Stimulated activated CD8-positive, alpha-beta memory T cell treated with anti-CD3 and anti-CD28 coated beads, Interleukin-4, amount 100 ng/mL, for 24 hours (primary cell): ENCODE measurements around the gene ATXN7L1.

ENCODE experiments used
- DNase-seq: peaks from one replicate; pipeline ENCODE4 v3.0.0-alpha.2; 2020; ENCODE audit warnings: low read depth

The ATXN7L1 gene

GRCh38 chr7:105674200-105674920, 202.0 kb downstream of the ATXN7L1 start:
- no peak for DNase-seq

GRCh38 chr7:105673367-105674084, 202.9 kb downstream of the ATXN7L1 start:
- no peak for DNase-seq

DNA sequence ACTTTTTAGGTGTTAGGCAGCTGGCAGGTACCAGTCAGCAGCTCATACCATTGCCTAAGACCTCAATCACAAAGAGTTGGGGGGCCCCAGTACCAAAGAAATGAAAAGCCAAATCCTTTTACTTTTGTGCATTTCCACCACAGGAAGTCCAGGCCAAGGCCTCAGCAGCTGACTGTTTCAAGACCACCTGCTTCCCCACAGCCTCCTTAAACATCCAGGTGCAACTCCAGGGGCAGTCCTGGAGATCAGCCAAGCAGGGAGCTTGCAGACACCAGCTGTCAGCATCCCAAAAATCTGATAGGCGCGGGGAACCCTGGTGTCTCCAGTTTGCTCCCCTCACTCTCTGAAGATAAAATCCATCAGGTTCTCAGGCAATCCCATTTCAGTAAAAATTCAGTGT, 203.6 kb downstream of the ATXN7L1 start:
- DNase-seq, result no peak

DNA sequence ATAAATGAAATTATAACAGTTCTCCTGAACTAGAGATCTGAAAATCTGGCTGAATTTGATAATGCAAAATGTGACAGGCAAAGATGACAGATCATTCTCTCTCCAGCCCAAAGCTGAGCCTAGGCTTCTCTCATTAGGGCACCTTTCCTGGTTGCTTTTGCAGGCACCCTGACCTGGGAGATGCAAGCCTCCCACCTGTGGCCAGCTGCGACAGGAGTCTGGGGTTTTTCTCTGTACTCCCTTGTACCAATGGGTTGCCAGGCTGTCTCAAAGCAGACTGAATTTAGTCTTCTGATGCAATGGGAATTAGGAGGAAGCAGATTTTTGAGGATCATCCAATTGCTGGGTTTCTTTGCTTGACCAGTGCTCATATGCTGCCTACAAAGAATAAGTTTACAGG, 210.1 kb downstream of the ATXN7L1 start:
- DNase-seq, result no peak

DNA sequence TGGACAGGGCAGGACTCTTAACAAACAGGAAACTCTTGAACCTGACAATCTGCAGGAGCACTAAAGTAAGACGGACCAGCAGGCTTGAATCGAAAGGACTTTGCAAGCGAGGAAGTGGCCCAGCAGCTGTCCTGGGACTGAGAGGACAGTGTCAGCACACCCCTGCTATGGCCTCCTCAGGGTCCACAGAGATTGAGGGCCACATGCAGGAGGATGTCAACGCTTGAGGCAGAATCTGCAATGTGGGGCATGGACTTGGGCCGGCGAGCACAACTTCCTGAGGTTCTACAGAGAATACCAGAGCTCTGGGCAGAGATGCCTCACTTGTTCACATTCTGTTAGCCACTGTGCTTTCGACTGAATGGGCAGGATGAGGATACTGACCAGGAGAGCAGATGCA, 210.7 kb downstream of the ATXN7L1 start:
- DNase-seq, result no peak

GRCh38 chr7:105664816-105665525, 211.4 kb downstream of the ATXN7L1 start:
- no peak for DNase-seq

DNA sequence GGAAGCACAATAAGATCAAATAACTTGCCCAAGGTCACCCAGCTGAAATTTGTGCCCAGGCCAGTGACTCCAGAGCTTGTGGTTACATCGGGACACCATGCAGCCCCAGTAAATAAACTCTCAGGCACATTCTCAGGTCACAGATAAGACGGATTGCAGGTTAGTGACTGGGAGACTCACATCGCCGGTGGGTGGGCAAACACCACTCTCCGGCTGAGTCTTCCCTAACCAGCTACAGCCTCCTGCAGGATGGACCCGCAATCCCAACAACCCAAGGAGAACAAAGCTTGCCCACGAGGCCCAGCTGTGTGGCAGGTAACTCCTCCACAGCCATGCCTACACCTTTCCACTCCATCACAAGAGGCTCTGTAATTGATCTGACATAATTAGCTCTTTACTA, 213.4 kb downstream of the ATXN7L1 start:
- no peak for DNase-seq

DNA sequence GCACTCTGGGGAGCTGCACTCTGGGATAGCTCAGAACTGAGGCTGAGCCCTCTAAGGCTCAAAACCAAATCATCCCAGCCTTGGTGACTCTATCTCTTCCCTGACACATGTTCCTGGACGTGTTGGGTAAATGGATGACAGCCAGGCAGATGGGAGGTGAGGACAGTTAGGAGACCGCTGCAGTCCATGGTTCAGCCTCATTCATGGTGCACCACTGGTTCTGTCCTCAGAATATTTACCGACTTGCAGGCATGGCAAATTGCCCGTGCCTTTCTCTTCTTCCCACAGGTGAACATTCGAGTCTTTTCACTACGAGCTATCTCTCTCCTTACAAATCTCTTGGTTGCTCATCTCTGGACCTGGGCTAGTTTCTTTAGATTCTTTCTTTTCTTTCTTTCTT, 214.8 kb downstream of the ATXN7L1 start:
- DNase-seq, result no peak

DNA sequence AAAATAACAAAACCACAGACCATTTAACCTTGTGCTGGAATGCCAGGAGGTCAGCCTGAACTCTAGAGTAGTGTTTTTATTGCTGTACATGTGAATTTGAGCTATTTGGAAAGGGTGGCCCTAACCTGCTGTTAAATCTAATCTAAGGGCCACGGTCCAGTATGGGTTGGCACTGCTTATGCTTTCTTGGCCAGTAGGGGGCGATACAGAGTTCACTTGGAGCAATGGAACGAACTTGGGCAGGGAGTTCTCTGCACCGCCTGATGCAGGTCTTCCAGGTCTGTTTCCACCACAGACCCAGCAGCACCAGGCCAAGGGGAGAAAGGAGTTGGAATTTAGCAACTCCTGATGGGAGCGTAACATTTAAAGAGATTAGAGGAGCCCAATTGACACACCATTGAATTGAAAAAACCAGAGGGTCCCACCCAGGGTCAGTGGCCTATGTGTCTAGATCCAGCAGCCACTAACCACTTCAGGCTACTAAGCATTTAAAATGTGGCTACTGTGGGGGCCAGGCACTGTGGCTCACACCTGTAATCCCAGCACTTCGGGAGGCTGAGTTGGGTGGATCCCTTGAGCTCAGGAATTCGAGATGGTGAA, 219.4 kb downstream of the ATXN7L1 start:
- peak; percentile 59 for DNase-seq

DNA sequence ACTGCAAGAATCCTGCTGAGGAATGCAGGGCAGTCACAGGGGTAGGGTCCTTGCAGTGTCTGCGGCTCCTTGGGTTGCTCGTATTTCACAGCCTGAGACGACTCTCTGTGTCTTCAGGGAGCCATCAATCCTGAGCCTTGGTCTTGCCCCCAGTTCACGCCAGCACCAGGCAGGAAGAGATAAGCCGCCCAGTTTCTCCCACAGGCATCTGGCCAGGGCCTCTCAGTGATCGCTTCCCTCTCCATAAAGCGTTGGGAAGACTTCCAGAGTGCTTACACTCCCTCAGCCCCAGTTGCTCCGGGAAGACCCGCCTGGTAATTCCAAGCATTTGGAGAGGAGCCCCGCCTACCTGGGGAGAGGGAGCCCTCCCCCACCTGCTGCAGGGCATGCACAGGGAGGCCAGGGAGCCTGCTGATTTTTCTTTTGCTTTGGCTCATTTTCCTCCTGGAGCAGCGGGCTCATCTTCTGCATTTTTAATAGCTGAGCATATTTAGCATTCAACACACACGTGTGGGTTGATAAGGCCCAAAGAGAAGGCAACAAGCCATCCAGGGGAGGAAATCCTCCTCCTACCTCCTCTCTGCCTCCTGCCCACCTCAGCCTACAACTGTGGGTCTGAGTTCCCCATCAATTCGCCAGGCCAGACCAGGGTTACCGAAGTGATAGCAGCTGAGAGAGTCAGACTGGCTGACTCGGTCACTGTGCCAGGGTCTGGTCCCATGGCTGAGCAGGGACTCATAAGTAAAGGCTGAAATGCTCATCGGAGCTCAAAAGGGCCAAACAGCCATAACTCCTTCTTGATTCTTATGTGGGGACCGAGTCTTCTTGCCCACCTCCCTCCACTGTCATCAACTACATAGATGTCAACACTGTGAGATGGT, 220.7 kb downstream of the ATXN7L1 start:
- no peak for DNase-seq

DNA sequence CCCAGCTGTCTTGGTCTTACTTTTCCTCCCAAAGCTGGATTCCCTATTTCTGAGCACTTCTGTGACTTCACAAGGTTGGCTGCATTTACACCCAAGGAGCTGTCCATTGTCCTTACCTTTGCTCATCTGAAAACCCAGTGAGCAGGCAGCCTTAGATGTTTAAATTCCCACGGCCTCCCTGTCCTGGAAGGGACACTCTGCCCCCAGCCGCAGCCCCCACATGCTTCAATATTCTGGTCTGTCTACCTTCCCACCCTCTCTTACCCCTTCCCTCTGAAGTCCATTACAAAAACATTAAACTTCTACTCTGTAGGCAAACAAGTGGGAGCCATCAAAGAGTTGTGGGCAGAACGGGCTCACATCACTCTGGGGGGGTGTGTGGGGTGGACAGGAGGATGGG, 221.3 kb downstream of the ATXN7L1 start:
- DNase-seq, result no peak

- DNase-seq, result no peak
These were observed 222.2 kb downstream of the ATXN7L1 start for GRCh38 chr7:105654095-105654686.

DNA sequence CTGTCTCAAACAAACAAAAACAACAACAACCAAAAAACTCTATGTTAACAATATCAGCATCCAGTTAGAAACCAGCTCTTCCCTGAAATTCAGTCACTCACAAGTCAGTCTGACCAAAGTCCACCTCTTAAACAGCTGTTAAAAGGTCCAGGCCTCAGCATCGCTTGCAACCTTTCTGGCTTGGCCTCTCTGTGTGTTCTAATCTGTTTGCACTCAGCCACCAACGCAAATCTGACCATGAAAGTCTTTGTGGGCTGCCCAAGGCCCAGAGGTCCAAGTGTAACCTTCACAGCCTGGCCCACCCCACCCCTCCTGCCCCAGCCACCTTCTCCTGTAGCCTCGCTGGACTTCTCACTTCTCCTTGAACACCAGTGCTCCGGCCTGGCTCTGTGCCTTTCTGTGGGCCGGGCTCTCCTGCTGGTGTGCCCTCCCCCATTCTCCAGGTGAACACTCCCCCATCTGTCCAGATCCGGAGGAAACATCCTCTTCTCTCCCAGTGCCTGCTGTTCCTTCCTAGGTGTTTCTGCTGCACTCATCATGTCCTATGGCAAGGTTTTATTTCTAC, 222.9 kb downstream of the ATXN7L1 start:
- no peak for DNase-seq

- DNase-seq, result peak; percentile 49
These were observed 223.9 kb downstream of the ATXN7L1 start for GRCh38 chr7:105652359-105652993.

GRCh38 chr7:105651798-105652197, 224.6 kb downstream of the ATXN7L1 start:
- DNase-seq, result no peak

DNA sequence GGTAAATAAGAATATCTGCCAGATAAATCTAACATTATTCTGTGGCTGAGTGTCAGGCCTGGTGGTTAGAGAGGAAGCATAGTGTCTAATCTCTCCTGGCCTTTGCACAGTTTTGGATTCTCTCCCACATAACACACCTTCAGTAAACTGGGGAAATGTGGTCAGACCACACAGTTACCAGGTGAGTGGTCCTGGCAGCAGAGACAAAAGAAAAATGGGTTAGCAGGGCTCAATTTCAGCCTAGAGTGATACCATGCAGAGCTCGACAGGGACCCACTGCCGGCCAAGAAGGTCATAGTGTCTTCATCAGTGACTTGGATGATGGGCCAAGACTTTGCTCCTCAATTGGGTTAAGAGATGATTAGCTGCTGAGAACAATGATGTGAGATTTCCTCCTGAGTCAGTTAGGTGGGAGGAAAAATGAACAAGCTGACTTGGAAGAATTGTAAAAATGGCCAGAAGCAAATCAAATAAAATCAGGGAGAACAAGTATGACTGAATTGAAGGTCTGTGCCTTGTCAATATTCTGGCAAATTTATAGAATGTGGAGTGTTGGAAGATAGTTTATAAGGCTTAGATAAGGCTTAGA, 225.9 kb downstream of the ATXN7L1 start:
- no peak for DNase-seq

DNA sequence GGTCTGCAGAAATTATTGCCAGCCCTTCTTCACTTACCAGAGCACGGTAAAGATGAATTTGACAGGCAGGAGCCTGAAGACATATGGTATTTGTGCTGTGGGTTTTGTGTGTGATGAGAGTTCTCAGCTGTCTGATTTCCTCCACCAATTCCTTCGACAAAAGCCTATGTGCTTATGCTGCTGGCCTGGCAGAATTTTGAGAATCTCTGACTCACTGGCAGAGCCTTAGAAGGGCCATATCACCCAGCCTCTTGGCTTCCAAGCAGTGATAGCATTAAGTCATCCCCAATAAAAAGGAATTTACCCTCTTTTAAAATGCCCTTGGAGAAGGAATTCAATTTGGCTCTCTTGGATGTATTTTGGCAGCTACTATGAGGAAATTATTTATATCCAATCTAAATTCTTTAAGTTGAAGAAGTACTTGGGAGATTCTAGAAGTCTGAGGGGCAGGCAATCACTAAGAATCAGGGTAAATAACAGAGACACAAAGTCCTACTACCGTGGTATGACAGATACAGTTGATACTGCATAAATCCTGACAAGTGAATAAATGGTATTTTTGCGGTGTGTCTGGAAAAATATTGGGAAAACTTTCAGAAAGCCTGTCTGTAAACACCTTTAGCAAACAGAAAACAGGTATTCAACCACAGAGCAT, 226.5 kb downstream of the ATXN7L1 start:
- no peak for DNase-seq

DNA sequence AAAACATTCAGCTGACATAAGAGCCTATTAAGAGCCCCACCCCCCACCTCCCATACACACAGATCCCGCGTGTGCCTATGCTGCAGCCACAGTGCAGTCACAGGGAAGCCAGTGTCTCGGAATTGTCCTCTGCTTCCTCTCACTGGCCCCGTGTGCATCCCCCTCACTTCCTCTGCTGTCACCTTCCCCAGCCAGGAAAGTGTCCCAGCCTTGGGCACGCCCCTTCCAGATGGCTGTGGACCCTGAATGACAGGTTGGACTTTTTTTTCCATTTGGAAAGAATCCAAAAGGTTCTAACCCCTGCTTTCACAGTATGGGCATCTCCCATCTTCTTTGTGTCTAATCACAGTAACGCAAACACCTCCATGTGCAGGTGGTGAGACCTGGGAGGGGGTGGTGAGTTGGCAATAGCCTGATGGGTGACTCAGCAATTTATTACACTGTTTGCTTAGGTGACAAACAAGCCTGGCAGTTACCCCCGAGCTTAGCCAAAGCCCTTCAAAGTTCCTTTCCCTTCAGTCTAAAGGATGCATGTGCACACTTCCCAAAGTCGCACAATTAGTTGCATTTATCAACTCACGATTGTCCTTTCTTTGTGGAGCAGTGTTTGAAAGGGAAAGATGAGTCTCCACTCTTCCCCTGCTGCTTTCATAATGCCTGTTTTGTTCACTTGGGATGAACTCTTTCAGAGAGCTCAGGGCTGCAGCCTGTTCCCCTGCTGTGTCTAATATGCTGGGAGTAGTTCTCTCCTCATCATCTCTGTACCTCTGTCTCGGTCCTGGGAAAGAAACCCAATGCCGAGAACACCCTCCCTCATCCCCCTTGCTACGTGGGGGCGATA, 227.6 kb downstream of the ATXN7L1 start:
- DNase-seq, result no peak

DNA sequence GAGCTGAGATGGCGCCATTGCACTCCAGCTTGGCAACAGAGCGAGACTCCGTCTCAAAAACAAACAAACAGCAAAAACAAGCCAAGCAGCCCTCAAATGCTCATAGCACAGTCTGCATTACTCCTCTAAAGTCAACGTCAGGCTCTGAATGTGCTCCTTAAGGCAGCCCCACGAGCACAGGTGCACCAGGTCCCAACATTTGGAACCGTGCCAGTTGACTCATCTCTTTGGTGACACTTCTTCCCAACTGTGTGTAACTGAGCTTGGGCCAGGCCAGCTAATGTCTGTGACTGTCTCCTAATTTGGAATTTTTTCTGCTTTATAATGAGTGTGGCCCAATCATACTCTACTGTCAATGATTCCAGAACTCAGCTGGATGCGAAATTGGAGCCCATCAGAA, 228.8 kb downstream of the ATXN7L1 start:
- DNase-seq, result no peak
